Measurements from ENCODE around the gene DIRAS1.

The DIRAS1 gene, protein sequence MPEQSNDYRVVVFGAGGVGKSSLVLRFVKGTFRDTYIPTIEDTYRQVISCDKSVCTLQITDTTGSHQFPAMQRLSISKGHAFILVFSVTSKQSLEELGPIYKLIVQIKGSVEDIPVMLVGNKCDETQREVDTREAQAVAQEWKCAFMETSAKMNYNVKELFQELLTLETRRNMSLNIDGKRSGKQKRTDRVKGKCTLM

DNA sequence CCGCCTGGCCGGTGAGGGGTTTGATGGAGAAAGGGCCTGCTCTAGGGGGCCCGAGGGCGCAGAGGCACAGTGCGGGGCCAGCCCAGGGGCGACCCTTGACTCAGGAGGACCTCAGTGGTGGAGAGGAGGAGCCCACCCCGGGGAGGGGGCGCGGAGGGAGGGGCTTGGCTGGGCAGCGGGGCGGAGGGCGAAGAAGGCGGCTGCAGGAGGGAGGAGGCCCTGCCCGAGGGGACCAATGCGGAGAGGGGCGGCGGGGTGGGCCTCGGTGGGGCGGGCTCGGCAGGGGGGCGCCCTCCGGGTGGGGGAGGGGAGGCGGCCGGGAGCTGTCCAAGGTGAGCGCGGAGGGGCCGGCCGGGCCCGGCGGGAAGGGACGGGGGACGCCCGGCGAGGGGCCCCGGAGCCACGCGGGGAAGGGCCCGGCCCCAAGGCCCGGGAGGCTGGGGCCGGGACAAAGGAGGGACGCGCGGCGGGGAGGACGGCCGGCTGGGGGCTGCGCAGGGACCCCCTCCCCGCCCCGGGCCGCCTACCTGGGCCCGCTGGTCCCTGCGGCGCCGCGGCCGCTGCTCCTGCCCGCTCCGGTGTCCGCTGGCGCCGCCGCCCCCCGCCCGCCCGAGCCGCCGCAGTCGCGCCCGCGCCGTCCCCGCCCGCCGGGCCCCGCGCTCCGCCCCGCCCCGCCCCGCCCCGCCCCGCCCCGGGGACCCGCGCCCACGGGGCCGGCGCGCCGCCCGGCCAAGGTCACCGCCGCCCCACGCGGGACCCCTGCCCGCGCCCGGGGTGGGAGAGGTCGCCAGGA lies at the start of gene DIRAS1:
TSS of gene DIRAS1 (minus strand) at position 596 of the 793 bp plus-strand sequence. CDS start 3,566 bp downstream, outside the sequence.
- DNase-seq (ENCODE audit: low spot score) (no peak), FAIRE-seq (no peak)

DNA sequence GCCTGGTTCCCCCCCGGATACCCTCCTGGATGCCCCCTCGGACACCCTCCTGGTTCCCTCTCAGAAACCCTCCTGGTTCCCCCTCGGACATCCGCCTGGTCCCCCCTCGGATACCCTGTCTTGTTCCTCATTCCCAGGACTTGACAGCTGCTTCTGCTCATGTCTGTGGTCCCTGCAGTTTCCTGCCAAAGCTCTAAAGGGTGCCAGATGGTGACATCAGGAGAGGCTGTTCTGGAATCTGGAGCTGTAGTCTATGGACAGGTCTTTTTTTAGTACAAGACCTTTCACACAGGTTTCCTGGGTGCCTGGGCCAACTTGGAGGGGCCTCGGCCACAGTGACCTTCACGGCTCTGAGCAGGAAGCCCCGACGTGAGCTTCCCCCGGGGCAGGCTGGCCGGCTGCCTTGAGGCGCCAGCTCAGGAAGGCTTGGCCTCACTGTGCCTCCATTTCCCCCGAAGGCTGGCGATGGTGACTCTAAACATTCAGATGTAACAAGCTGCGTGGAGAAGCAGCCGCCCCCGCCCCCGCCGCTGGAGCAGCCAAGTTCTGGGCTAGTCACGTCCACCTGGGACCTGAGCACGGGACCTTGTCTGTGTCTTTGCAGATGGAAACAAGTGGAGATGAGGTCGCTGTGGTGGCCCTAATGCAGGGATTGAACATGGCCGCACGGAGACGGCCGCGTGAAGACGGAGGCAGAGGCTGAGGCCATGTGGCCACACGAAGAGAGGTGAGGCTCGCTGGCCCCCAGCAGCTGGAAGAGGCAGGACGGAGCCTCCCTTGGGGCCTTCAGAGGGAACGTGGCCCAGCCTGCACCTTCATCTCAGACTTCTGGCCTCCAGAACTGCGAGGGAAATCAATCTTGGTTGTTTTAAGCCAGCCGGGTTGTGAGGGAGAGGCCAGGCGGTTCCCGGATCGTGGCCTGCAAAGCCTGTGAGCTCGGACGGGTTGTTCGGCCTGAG lies 49.2 kb upstream of the DIRAS1 start:
- FAIRE-seq (no peak), DNase-seq (ENCODE audit: low spot score) (no peak)

DNA sequence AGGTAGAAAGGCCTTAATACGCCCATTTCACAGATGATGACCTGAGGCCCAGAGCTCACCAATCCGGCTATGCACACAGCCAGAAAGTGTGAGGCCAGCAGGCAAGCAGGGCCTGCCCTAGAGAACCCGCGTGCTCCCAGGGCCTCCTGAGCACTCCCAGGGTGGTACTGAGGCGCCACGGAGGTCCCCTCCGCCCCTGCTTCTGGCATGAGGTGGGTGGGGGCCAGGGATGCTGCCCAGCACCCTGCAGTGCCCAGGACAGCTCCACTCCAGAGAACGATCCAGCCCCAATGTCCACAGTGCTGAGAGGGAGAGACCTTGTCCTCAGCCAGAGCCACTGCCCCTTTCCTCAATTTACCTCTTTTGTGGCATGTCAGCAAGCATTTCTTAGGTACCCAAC lies 48.0 kb upstream of the DIRAS1 start:
- DNase-seq (ENCODE audit: low spot score) (no peak), FAIRE-seq (no peak)

DNA sequence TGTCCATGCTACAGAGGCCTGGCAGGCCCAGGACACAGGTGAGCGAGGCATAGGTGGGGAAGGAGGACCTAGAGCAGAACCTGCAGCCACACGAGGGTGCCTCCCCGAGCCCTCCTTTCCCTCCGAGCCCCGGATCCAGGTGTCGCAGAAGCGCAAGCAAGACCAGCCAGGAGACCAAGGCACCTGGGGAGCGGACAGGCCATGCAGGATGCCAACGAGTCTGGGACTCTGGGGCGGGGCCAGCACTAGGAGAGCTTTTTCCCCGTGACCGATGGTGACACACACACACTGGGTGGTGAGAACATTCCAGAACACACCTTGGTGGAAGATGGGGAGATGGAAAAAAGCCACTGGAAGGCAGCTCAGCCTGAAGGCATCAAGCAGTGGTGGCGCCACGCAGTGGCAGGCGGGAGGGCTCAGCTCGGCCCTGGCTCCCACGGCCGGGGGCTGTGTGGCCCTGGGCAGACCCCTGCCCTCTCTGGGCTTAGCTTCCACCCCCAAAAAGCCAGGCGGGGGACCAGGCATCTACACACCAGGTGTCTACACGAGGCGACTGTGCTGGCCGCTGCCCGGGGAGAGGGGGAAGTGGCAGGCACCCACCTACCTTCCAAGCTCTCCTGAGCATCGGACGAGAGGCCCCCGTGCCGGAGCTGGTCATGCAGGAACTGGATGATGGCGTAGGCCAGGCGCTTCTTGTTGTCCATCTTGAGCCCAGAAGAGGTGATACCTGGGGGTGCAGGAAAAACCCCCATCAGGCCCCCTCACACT lies 47.4 kb upstream of the DIRAS1 start:
- FAIRE-seq: no peak
- no peak for DNase-seq (ENCODE audit: low spot score)

DNA sequence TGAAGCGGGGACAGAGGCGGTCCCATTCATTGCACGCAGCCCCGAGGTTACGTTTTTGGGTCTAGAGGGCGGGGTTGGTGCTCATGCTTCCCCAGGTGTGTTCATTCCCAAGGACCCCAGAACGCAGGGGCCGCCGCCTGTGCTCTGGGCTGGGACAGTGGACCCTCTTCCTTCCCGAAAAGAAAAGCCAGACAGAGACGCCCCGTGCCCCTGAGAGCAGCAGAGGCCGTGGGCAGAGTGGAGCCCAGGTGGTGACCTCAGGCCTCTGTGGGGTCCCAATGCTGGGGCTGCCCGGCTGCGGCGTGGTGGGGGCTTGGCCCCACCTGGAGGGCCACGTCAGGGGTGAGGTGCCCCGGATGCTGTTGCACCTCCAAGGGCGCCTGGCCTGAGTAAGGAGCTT lies 46.5 kb upstream of the DIRAS1 start:
- no peak for DNase-seq (ENCODE audit: low spot score)
- no peak for FAIRE-seq

DNA sequence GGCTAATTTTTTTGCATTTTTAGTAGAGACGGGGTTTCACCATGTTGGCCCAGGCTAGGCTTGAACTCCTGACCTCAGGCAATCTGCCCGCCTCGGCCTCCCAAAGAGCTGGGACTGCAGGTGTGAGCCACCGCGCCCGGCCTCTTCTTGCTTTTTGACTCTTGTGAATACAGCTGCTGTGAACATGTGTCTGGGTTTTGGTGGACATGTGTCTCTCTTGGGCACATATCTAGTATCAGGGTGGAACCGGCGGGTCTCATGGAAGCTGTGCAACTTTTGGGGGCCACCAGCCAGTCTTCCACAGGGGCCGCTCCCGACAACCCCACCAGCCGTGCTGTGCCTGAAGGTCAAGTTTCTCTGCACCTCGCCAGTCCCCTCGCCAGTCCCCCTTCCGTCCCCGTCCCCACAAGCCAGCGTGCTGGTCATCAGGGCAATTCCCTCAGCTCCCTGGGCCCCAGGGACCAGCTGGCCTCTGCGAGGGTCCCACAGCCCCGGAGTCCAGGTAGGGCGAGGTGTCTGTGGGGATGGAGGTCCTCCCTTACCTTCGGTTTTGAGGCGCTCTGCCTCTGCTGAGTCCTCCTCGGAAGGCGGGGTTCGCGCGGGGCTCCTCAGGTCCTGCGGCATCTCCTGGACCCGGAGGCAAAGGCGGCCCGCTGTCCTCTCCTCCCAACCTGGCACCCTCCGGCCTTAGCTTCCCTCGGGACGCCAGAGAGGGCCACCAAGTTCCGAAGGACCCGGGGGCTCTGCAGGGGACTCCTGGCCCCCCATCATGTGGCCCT lies 45.6 kb upstream of the DIRAS1 start:
- FAIRE-seq (no peak), DNase-seq (ENCODE audit: low spot score) (no peak)

DNA sequence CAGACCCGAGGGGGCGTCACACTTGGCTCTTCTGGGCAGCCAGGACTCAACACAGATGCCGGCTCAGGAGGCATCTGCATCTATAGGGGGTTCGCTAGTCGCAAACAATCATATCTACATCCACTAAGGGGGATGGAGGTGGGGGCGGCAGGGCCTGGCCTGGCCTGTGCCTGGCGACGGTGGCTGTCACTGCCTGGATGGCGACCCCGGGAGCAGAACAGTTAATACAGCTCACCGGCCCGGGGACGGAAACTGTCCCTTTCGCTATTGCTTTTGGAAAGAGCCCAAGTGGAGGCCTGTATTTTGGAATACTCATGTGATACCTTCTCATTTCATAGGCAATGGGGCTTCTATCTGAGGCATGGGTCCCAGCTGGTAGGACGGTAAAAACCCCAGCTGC lies 44.2 kb upstream of the DIRAS1 start:
- no peak for FAIRE-seq
- no peak for DNase-seq (ENCODE audit: low spot score)

DNA sequence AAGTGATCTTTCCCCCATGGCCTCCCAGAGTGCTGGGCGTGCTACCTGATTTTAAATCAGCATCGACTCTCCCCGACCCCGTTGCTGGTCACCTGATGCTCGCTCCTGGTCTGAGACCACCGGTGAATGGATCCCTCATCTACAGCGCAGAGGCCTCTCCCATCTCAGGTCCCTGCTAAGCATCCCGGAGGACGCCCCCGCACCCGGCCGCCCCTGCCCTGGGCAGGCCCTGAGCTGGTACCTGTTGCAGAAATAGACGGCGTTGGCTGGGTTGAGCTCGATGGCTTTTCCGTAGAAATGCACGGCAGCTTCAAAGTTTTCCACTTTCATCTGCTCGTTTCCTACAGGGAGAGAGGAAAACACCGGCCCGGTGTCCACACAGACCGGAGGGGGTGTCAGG lies 43.8 kb upstream of the DIRAS1 start:
- no peak for DNase-seq (ENCODE audit: low spot score)
- no peak for FAIRE-seq

DNA sequence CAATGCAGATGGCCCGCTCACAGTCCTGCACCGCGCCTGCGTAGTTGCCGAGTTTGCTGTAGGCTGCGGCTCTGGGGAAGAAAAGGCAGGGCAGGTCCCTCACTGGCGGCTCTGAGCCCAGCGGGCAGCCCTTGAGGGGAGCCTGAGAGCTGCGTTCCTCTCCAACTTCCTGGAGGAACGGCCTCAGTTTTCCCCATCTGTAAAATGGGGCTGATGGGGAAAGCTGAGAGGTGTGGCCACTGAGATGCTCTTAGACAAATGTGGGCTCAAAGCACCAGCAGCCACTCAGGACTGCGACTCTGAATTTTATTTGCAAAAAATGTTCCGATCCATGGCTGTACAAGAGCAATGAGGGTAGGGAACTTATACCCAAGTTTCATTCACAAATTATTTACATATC lies 42.5 kb upstream of the DIRAS1 start:
- DNase-seq (ENCODE audit: low spot score) (no peak), FAIRE-seq (no peak)

DNA sequence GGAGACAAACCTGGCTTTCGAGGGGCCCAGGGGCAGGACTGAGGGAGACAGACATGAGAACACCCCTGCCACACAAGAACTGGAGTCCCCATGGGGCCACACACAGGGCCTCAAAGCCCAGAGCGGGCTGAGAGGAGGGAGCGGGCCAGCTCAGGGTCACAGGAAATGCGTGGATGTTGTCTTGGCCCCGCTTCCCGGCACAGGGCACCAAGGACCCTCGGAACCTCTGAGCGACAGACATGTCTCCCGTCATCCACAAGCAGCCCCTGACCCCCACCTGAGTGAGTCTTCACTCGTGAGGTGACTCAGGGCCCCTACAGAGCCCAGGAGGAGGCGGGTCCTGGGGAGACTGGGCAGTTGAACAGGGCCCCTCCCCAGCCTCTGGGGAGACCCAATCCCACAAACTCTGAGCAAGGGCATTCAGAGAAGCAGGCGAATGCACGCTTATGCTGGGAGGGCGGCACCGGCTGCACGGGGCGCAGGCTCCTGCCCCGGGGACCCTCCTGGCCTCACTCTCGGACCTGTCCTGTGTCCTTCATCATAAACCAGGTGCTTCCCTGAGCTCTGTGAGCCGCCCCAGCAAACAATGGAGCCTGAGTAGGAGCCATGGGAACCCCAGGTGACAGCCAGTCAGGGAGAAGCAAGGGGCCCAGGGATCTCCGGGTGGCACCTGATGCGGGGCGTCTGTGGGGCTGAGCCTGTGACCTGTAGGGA lies 41.8 kb upstream of the DIRAS1 start:
- FAIRE-seq (no peak), DNase-seq (ENCODE audit: low spot score) (no peak)

DNA sequence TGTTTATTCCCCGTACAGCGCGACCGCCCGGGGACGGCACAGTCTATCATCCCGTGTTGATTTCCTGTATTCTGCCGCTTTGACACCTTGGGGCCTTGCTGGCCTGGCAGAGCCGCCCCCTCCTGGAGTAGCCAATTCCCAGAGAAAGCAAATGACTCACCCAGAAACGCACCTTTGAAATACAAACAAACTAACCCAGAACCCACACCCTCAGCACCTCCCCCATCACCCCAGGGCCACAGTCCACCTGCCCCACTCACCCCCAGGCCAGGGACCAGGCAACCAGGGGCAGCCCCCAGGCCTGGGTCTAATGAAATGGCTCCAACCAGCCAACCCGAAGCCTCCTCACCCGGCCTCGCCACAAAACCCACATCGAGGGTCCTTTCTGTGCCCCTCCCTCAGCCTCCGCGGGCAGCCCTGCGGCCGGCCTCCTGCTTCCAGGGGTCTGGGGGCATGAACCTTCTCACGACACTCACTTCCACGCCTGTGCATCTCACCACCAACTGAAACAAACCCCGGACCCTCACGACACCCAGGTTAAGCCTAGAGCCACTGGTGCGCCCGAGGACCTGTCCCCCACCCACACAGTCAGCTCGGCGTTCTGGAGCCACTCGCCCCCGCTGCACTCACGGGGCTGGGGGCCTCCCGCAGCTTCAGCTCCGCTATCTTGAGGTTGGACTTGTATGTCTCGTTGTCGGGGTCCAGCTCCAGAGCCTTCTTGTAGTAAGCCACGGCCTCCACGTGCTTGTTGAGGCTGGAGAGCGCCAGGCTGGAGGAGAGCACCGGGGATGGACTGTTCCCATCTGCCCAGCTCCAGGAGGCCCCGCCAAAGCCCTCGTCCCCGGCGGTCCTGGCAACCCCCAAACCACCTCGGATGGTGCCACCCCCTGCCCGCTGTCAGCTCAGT lies 41.0 kb upstream of the DIRAS1 start:
- FAIRE-seq: no peak
- DNase-seq (ENCODE audit: low spot score): no peak

DNA sequence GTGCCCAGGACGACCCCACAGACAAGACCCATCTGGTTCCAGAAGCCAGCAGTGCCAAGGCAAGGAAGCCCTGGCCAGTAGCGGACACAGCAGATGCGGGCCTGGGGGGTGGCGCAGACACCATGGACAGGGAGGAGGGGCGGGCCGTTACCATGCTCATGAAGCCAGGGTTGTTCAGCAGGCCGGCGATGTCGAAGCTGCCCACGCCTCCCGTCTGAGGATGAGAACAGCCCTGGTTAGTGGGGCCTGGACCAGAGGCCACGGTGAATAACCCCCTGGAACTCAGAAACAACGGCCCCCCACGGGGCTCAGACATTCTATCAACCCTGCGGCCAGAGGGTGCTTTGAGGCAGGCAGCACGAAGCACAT lies 40.1 kb upstream of the DIRAS1 start:
- FAIRE-seq (no peak), DNase-seq (ENCODE audit: low spot score) (no peak)

DNA sequence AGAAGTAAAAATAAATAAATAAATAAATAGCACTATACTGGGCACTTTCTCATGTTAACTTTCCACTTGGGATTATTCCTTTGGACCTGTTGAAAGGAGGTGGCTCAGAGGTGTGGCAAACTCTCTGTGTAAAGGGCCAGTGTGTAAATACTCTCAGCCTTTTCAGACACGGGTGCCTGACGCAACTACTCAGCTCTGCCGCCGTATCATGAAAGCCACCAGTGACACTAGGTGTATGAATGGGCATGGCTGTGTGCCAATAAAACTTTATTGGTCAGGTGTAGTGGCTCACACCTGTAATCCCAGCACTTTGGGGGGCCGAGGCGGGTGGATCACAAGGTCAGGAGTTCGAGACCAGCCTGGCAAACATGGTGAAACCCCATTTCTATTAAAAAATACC lies 38.8 kb upstream of the DIRAS1 start:
- DNase-seq (ENCODE audit: low spot score) (no peak), FAIRE-seq (no peak)

DNA sequence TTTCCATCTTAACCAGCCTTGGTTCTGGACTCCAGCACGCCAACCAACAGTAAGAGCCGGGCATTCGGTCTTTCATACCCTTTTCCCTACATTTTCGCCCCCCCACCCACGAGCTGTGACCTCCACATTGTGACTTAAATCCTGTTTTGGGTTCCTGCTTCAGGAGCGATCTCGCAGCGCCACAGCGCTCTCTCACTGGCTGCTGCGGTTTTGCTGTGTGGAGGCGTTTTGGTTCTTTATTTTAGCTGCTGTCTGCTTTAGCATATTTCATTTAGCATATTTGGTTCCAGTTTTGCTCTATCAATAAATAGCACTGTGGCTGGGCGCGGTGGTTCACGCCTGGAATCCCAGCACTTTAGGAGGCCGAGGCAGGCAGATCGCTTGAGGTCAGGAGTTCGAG lies 38.2 kb upstream of the DIRAS1 start:
- FAIRE-seq: no peak

DNA sequence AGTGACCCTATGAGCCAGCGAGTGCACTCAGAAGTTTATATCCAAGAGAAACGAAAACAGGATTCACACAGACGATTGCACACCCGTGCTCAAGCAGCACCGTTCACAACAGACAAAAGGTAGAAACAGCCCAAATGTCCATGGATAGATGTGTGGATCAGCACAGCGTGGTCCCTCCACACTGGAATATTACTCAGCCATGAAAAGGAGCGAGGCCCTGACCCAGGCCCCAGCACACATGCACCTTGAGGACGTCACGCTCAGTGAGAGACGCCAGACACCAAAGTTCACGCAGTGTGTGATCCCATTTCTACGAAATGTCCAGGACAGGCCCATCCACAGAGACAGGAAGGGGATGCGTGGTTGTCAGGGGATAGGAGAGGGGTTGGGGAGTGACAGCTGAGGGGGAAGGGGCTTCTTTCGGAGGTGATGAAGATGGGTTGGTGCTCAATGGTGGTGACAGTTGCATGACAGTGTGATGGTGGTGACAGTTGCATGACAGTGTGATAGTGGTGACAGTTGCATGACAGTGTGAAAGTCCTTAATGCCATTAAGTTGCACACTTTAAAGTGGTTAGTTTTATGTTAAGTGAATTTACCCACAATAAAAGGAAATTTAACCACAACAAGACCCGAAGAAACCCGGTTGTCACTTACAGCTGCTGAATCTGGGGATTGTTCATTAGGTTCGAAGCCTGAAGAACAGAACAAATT lies 37.6 kb upstream of the DIRAS1 start:
- DNase-seq (ENCODE audit: low spot score) (no peak), FAIRE-seq (no peak)

More for the DNA sequence above, 38.2 kb upstream of the DIRAS1 start:
- no peak for DNase-seq (ENCODE audit: low spot score)

DNA sequence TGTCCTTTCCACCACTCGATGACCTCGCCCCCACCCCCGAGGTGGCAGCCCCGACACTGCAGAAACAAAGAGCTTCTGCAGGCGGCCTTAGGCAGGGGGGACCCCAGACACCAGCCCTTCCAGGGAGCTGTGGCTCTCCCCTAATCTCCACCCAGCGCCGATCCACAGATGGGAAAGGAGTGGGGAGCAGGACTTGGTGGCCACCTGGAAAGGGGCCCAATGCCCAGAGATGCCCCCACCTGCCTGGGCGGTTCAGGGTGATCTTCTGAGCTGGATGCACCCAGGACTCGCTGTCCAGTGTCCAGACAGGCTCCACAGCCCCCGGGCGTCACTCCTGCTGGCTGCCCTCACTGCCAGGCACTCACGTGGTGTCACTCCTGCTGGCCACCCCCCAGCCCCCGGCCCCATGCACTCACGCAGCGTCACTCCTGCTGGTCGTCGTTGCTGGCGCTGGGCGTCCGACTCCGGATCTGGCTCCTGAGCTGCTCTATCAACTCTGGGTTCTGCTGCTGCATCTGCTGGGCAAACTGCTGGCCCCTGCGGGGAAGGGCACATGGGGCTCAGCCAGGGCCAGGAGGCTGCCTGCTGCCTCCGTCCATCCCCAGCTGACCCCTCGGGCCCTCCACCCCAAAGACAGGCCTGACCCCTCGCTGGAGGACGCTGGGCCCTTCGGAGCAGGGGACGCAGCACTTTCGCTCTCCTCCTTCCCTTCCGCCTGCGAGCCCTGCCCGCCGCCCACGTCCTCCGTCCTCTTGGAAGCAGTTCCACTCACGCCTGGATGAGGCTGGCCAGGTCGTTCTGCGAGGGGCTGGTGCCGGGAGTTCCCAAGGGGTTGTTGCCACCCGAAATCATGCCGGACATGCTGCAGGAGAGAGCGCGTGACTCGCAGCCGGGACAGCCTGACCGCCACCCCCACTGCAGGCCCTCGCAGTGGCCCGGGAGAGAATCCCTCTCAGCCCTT lies 36.0 kb upstream of the DIRAS1 start:
- FAIRE-seq: no peak
- DNase-seq (ENCODE audit: low spot score): no peak

DNA sequence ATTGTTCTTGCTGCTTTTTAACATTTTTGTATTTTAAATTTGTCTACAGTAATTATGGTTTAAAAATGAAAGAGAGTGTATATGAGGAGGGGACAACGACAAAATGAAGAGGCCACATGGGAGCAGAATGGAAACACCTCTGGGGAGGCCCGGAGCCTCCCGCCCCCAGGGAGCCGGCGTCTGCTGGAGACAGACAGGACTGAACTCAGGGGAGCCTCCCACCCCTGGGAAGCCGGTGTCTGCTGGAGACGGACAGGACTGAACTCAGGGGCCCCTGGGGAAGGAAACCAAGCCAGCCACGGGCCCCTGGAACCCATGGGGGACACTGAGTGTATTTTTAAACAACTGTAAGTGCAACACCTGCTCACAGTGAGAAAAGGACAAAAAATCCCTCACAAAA lies 35.3 kb upstream of the DIRAS1 start:
- FAIRE-seq (no peak), DNase-seq (ENCODE audit: low spot score) (no peak)

Measured in RCC 7860 (cell line).